SH-SY5Y (cell line): ENCODE data around the gene AACS.

ENCODE experiments used
- GATA2 ChIP-seq: IDR thresholded peaks from 2 replicates; pipeline ENCODE4 v1.6.1; 2011; ENCODE audit warnings: mild to moderate bottlenecking, low read depth, low read length
- GATA3 ChIP-seq: IDR thresholded peaks from 2 replicates; pipeline ENCODE4 v1.6.1; 2011; ENCODE audit warnings: low read depth, mild to moderate bottlenecking, low read length, moderate library complexity

DNA sequence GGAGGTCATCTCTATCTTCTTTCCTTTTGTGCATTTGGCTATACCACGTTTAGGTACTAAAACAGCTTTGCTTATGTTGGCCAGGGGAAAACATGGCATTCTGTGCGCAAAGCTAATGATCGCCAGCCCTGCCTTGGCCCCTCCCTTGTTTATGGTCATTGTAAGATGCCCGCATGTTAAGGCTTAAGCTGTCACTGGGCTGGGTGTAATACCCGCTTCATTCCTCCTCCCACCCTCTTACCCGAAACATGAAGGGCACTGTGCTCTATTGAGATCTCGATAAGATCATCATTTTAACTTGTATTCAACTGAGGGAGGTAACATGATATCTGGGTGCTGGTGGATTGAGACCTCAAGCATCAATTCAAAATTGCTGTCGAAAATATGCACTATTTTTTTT lies 37.1 kb upstream of the AACS start:
- no peak for TF ChIP-seq GATA2
- TF ChIP-seq GATA3: no peak
